Activated naive CD8-positive, alpha-beta T cell (primary cell): ENCODE data around the gene SRSF2.

Experiments used
- H3K27ac Mint-ChIP-seq: one replicate; pipeline ENCODE4 v1.8.0; 2021; ENCODE audit warnings: mixed read lengths
- H3K27me3 Mint-ChIP-seq: one replicate; pipeline ENCODE4 v1.8.0; 2021; ENCODE audit warnings: mixed read lengths
- H3K36me3 Mint-ChIP-seq: one replicate; pipeline ENCODE4 v1.8.0; 2021; ENCODE audit warnings: mixed read lengths
- H3K4me1 Mint-ChIP-seq: one replicate; pipeline ENCODE4 v1.8.0; 2021; ENCODE audit warnings: low read depth, mixed read lengths
- H3K4me3 Mint-ChIP-seq: one replicate; pipeline ENCODE4 v1.8.0; 2021; ENCODE audit warnings: mild to moderate bottlenecking, mixed read lengths
- H3K9me3 Mint-ChIP-seq: one replicate; pipeline ENCODE4 v1.8.0; 2021; ENCODE audit warnings: low read depth, mixed read lengths

The SRSF2 gene

GRCh38 chr17:76688165-76688622, 48.9 kb downstream of the SRSF2 start:
- no peaks in the 10 kb centered on the region for H3K36me3 Mint-ChIP-seq
- H3K4me3 Mint-ChIP-seq, result no peak overlapping the region
- H3K9me3 Mint-ChIP-seq, result no peaks in the 10 kb centered on the region
- H3K27me3 Mint-ChIP-seq, result no peaks in the 10 kb centered on the region
- H3K4me1 Mint-ChIP-seq, result peaks cover 3% of the 10 kb centered on the region
- no peak overlapping the region for H3K27ac Mint-ChIP-seq

DNA sequence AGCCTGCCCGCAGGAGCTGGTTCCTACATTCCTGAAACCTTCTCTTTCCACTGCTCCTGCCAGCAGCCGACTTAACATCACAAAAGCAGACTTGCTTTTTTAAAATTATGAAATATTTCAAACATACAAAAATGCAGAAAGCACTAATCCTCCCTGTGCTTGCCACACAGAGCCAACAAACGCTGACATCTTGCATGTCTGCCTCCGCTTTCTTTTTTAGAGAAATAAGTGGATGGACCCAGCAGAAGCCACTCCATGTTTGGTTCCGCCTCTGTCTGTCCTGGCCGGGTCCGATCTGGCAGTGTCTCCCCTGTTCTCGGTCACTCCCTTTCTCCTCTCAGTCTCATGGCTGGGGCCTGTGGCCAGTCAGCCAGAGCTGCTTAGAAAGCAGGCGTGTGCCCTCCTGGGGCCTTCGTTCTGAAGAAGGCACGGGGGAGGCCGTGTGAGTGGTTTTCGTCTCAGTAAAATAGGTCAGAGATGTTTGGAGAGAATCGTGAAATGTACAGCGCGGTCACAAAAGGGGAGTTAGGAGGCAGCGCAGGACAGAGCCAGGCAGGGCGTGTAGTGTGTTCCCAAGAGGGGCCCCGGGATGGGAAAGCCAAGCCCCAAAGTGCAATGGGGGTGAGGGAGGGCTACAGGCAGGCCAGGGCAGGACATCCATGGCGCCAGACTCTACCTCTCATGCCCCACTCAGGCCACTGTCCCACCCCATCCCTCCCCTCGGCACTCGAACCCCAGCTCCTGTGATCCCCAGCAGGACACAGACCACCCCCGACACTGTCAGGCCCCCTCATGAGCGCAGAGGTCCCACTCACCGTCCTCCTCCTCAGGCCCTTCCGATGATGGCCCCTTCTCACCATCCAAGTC, 49.6 kb downstream of the SRSF2 start:
- H3K9me3 Mint-ChIP-seq, result no peaks in the 10 kb centered on the region
- H3K27ac Mint-ChIP-seq, result no peak overlapping the region
- no peaks in the 10 kb centered on the region for H3K36me3 Mint-ChIP-seq
- H3K4me1 Mint-ChIP-seq, result peaks cover 3% of the 10 kb centered on the region
- H3K4me3 Mint-ChIP-seq, result no peak overlapping the region
- no peaks in the 10 kb centered on the region for H3K27me3 Mint-ChIP-seq

- H3K27ac Mint-ChIP-seq, result no peak overlapping the region
- no peak overlapping the region for H3K4me3 Mint-ChIP-seq
- H3K27me3 Mint-ChIP-seq, result no peaks in the 10 kb centered on the region
- peaks cover 3% of the 10 kb centered on the region for H3K4me1 Mint-ChIP-seq
- H3K36me3 Mint-ChIP-seq, result no peaks in the 10 kb centered on the region
- no peaks in the 10 kb centered on the region for H3K9me3 Mint-ChIP-seq
Observed at GRCh38 chr17:76686538-76687297, 50.4 kb downstream of the SRSF2 start.

GRCh38 chr17:76685846-76686245, 51.3 kb downstream of the SRSF2 start:
- Mint-ChIP-seq H3K27me3 (no peaks in the 10 kb centered on the region), H3K4me1 (peaks cover 5% of the 10 kb centered on the region), H3K36me3 (no peaks in the 10 kb centered on the region), H3K4me3 (no peak overlapping the region), H3K9me3 (no peaks in the 10 kb centered on the region), H3K27ac (no peak overlapping the region)

DNA sequence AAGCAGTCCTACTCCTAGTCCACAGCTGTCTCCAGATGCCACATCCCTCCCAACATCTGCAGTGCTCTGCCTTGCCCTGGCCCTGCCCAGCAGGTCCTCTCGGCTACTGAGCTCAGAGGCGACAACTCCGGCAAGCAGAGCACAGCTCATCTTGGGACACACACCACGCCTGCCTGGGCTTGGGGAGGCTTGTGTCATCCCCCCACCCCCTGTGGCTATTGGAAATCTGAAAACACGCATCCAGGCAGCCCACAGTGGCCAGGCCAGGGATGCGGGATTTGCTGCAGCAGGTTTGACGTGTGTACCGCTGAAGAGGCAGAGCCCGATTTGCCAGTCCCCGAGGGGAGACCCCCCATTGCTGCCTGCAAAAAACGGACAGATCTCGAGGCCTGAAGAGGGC, 51.8 kb downstream of the SRSF2 start:
- Mint-ChIP-seq H3K27ac (no peak overlapping the region), H3K36me3 (no peaks in the 10 kb centered on the region), H3K9me3 (no peaks in the 10 kb centered on the region), H3K27me3 (no peaks in the 10 kb centered on the region), H3K4me3 (no peak overlapping the region), H3K4me1 (peaks cover 5% of the 10 kb centered on the region)

DNA sequence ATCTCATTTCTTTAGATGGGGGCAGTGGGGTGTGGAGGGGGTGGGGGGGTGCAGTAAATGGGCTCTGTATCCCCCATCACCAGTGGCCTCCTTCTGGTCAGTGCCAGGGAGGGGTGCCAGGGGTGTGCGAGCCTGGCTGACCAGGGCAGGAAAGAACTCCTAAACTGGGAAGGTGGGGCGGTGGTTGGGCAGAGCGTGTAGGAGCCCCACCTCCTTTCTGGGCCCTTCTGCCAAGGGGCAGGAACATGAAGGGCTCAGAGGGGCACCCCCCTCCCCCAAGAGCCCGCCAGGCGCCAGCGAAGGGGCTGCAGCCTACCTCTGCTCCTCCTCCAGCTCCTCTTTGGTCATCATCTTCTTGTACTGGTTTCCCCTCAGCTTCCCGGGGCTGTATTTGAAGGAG, 52.4 kb downstream of the SRSF2 start:
- H3K27ac Mint-ChIP-seq, result no peak overlapping the region
- H3K4me3 Mint-ChIP-seq, result no peak overlapping the region
- H3K36me3 Mint-ChIP-seq, result no peaks in the 10 kb centered on the region
- no peaks in the 10 kb centered on the region for H3K9me3 Mint-ChIP-seq
- no peaks in the 10 kb centered on the region for H3K27me3 Mint-ChIP-seq
- H3K4me1 Mint-ChIP-seq, result peaks cover 5% of the 10 kb centered on the region
